ENCODE measurements around the gene CDCA8.

CDCA8 gene

DNA sequence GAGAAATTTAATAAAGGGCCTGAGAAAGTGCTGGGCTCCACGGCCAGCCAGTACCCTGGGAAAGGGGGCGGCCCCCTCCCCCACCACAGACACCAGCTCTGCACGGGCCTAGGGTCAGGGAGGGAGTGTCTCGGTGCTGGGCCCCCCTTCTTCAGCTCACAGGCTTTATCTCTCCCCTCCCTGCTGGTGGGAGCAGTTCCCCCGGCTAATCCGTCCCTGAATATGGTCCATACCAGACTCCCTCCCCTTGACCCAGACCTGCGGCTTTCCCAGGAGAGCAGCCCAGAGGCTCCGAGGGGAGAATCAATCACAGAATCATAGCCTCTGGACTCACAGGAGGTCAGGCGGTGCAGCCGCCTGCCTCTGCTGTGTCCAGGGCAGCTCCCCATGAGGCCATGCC is 31.7 kb upstream of the CDCA8 start:
- TF ChIP-seq, protein P1, sequence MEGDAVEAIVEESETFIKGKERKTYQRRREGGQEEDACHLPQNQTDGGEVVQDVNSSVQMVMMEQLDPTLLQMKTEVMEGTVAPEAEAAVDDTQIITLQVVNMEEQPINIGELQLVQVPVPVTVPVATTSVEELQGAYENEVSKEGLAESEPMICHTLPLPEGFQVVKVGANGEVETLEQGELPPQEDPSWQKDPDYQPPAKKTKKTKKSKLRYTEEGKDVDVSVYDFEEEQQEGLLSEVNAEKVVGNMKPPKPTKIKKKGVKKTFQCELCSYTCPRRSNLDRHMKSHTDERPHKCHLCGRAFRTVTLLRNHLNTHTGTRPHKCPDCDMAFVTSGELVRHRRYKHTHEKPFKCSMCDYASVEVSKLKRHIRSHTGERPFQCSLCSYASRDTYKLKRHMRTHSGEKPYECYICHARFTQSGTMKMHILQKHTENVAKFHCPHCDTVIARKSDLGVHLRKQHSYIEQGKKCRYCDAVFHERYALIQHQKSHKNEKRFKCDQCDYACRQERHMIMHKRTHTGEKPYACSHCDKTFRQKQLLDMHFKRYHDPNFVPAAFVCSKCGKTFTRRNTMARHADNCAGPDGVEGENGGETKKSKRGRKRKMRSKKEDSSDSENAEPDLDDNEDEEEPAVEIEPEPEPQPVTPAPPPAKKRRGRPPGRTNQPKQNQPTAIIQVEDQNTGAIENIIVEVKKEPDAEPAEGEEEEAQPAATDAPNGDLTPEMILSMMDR (IDR thresholded peaks at IDR 0.05; ENCODE audit: low read depth, low read length) = no peak
- no peak overlapping the region for H3K4me3 ChIP-seq (ENCODE audit: low read depth, low read length)
- no peak for DNase-seq (ENCODE audit: low read depth, low spot score)
- in situ Hi-C loops (cut with HindIII; ENCODE audit: low sequenced_read_pairs) = no loop called here

DNA sequence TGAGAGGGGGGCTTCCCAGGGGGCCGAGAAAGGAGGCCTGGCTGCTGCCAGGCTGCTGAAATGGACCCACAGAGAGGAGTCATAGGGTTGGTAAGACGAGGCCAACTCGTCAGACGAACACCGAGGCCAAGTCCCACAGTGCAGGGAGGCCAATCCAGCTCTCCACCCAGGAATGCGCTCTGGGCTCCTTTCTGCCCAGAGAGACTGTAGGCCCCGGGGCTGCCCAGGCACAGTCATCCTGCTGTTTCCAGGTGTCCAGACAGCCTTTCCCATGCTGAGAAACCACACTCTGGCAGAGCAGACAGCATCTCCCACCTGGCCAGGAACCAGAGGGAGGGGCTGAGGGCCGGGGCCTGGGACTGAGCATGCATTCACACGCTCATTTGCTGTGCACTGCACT is 30.9 kb upstream of the CDCA8 start:
- in situ Hi-C loops (cut with HindIII; ENCODE audit: low sequenced_read_pairs) = no loop called here
- DNase-seq (ENCODE audit: low read depth, low spot score) = no peak
- TF ChIP-seq, protein P1 (IDR thresholded peaks at IDR 0.05; ENCODE audit: low read depth, low read length) = no peak
- H3K4me3 ChIP-seq (ENCODE audit: low read depth, low read length) = no peak overlapping the region

DNA sequence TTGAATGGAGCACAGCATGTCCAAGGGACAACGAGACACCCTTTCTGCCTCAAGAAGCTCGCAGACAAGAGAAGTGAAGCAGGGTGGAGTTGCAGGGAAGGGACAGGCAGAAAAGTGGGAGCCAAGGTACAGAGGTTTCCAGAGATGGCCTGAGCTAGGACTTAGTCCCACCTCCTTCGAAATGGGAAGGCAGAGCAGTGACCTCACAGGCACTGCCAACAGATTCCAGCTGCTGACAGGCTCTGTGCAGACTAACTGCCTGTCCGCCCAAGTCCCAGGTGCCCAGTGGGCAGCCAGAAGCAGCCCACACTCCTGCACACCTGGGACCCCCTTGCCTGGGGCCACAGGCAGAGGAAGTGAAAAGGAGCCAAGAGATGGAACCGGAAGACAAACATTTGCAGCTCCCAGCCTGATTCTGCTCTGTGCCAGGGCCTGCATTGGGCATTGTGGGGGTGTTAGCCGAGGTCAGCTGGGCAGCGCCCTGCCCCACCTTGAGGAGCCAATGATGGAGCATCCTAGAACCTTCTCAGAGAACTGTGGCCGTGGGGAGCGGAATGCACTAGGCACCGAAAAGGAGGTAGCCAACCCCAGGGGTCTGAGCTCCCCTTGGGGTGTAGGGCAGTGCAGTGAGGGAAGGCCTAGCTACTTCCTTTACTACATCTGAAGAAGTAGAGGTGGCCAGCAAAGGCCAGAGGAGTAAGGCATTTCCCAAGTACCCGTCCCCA is 30.1 kb upstream of the CDCA8 start:
- H3K4me3 ChIP-seq (ENCODE audit: low read depth, low read length) = no peak overlapping the region

DNA sequence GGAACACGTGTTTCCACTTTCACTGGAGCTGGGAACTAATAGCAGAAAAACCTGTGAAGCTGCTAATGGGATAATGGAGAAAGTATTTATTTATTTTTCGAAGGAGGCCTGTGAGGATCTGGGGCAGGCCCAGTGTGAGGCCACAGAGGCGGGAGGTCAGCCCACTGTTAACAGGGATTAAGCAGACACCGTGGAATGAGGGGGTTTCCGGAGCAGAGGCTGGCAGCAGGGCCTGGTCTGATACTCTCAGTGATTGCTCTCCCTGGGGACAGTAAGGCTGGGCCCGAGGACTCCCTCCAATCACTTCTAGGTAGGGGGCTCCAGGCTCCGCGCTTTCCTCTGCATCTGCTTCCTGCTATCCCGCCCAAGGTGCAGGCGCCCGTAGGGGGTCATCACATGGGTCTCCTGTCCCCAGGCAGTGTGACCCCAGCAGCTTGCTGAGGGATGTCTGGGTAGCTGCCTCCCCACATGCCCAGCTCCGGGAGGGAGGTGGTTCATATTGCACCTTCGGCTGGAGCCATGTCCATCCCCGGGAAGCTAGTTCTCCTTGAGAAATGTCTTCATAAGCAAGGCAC is 28.8 kb upstream of the CDCA8 start:
- in situ Hi-C loops (cut with HindIII; ENCODE audit: low sequenced_read_pairs) = no loop called here
- DNase-seq (ENCODE audit: low read depth, low spot score) = no peak
- no peak overlapping the region for H3K4me3 ChIP-seq (ENCODE audit: low read depth, low read length)
- TF ChIP-seq, protein P1 (IDR thresholded peaks at IDR 0.05; ENCODE audit: low read depth, low read length) = no peak

More for the DNA sequence above, 30.1 kb upstream of the CDCA8 start:
- in situ Hi-C loops (cut with HindIII; ENCODE audit: low sequenced_read_pairs) = no loop called here
- DNase-seq (ENCODE audit: low read depth, low spot score) = no peak
- TF ChIP-seq, protein P1 (IDR thresholded peaks at IDR 0.05; ENCODE audit: low read depth, low read length) = no peak

DNA sequence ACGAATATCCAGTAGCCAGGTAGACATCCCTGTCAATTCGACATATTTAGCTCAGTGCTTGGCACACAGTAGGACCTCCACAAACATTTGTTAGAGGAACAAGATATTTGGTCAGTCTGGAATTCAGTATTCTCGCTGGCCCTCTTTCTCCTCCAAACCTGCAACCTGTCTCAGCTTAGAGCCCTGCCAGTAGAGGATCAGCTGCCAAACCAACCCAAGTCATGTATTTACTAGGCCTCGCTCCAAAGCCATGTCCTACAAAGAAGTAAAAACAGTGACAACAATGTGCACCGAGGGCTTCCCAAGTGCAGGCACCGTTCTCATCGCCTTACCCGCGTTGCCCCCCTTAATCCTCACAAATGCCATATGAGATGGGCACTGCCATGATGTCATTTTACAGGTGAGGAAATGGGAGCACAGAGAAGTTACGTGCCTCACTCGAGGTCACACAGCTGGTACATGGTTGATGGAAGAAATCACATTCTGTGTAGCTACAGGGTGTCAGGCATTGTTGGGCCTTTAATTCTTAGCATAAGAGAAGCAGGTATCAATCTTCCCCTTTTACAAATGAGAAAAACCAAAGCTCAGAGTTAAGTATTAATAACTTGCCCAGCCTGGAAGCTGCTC is 26.0 kb upstream of the CDCA8 start:
- DNase-seq (ENCODE audit: low read depth, low spot score) = no peak
- TF ChIP-seq, protein P1 (IDR thresholded peaks at IDR 0.05; ENCODE audit: low read depth, low read length) = no peak

DNA sequence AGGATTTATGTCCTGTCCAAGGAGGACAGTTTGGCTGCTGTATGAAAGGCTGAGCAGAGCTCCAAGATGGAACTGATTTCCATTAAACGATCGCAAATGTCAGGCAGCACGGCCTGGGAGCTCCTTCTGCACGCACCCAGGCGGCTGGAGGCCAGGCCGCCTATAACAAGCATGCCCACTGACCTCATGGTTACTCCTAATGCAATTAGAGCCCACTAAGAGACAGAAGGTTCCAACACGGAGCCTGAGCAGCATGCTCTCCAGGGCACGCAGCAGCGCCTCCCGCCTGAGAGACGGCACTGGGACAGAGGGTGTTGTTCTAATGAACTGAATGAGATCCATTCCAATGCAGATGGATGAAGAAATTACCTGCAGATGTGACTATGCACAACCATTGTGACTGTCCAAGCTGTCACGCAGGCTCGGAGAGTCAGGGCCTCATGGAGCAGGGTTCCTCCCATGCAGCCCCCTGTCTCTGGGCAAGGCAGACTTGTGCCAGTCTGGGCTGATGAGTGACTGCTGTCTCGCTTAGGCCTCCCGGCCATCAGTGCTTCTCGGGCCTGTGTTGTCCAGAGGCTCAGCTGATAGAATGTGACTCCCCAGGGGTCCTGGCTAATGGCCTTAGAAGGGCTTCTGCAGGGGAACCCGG is 25.2 kb upstream of the CDCA8 start:
- TF ChIP-seq, protein P1 (IDR thresholded peaks at IDR 0.05; ENCODE audit: low read depth, low read length) = no peak
- in situ Hi-C loops (cut with HindIII; ENCODE audit: low sequenced_read_pairs) = no loop called here
- DNase-seq (ENCODE audit: low read depth, low spot score) = no peak
- no peak overlapping the region for H3K4me3 ChIP-seq (ENCODE audit: low read depth, low read length)

More for the DNA sequence above, 26.0 kb upstream of the CDCA8 start:
- in situ Hi-C loops (cut with HindIII; ENCODE audit: low sequenced_read_pairs) = no loop called here
- no peak overlapping the region for H3K4me3 ChIP-seq (ENCODE audit: low read depth, low read length)
